Panc1 (cell line): Measurements from ENCODE around the gene SLC24A4. TPM values are rescaled to one million over a fixed set of nuclear protein-coding genes. Genes with fewer than 3 reads are reported as not detected.

Experiments
- ATAC-seq: fragments of 200-7000 bp; cut with Tn5 transposase; 2 replicates; pipeline ENCODE4 v1.9.1; 2020; ENCODE audit warnings: mild to moderate bottlenecking, moderate library complexity
- BruUV-seq: library from RNA; stranded (reverse); fragments of 400-500 nt; replicated peaks from 2 replicates; lab custom pipeline; 2021; lab: Mats Ljungman, UMichigan
- CTCF ChIA-PET: fragments of 300-600 bp; sonication (Branson Sonifier 250); formaldehyde crosslinking; loops from one replicate; lab custom pipeline; 2022; ENCODE audit warnings: antibody characterized with exemption; lab: Charles Lee
- POLR2A ChIA-PET: fragments of 300-600 bp; sonication (Branson Sonifier 250); formaldehyde crosslinking; loops from one replicate; lab custom pipeline; 2022; ENCODE audit warnings: antibody characterized with exemption; lab: Charles Lee
- DNase-seq: peaks from one replicate; pipeline ENCODE4 v3.0.0-alpha.2; 2010; ENCODE audit warnings: low read depth, low spot score
- H3K27ac ChIP-seq: 2 replicates; pipeline ENCODE4 v1.5.1; 2011; ENCODE audit warnings: mild to moderate bottlenecking, low read length, inconsistent platforms
- H3K27me3 ChIP-seq: fragments of 200-500 bp; sonication (Bioruptor generic); 2 replicates; pipeline ENCODE4 v1.6.0; 2014; ENCODE audit warnings: low read length, inconsistent platforms; ENCODE audit not compliant: control insufficient read depth, insufficient read depth
- H3K36me3 ChIP-seq: fragments of 200-500 bp; sonication (Bioruptor generic); 2 replicates; pipeline ENCODE4 v1.5.1; 2014; ENCODE audit warnings: inconsistent platforms, mild to moderate bottlenecking, low read length, moderate library complexity; ENCODE audit not compliant: control insufficient read depth, insufficient read depth
- H3K4me1 ChIP-seq: 2 replicates; pipeline ENCODE4 v1.5.1; 2011; ENCODE audit warnings: inconsistent platforms, mild to moderate bottlenecking, low read length, moderate library complexity; ENCODE audit not compliant: control insufficient read depth, insufficient read depth
- H3K4me3 ChIP-seq, 2 experiments: 2 replicates each; pipeline ENCODE4 v1.5.1; 2011 to 2012; ENCODE audit warnings: low read depth in 2 of 2, low read length in 2 of 2, mild to moderate bottlenecking in 2 of 2, inconsistent platforms in 1 of 2, moderate library complexity in 1 of 2
- H3K9me3 ChIP-seq: fragments of 200-500 bp; sonication (Bioruptor generic); 2 replicates; pipeline ENCODE4 v1.5.1; 2014; ENCODE audit warnings: low read depth, mild to moderate bottlenecking, inconsistent platforms, low read length, moderate library complexity; ENCODE audit not compliant: control insufficient read depth, insufficient read depth
- CTCF ChIP-seq: fragments of 450-650 bp; IDR thresholded peaks from 2 replicates; pipeline ENCODE4 v1.5.1; 2017; ENCODE audit warnings: mild to moderate bottlenecking
- POLR2AphosphoS5 ChIP-seq: IDR thresholded peaks from 2 replicates; pipeline ENCODE4 v1.6.1; 2012; ENCODE audit warnings: mild to moderate bottlenecking, low read depth, low read length, moderate library complexity
- REST ChIP-seq, 2 experiments: IDR thresholded peaks; 2 replicates each; pipeline ENCODE4 v1.6.1; 2011 to 2012; ENCODE audit warnings: low read depth in 2 of 2, control low read depth in 1 of 2, low read length in 1 of 2, mild to moderate bottlenecking in 1 of 2, moderate library complexity in 1 of 2; ENCODE audit not compliant: insufficient read depth in 1 of 2
- SIN3A ChIP-seq: IDR thresholded peaks from 2 replicates; pipeline ENCODE4 v1.6.1; 2012; ENCODE audit warnings: low read depth, mild to moderate bottlenecking, low read length, moderate library complexity, borderline replicate concordance; ENCODE audit not compliant: insufficient read depth
- TCF7L2 ChIP-seq: IDR thresholded peaks from 2 replicates; pipeline ENCODE4 v1.6.1; 2011; ENCODE audit warnings: mild to moderate bottlenecking, low read depth, low read length, inconsistent platforms
- in situ Hi-C: cut with HindIII; loops from 2 replicates; pipeline ENCODE4 v1.10.0; 2016; ENCODE audit warnings: low sequenced_read_pairs, low pct_unique_long_range_greater_than_20kb
- intact Hi-C: fragments of 100-400 bp; cut with micrococcal nuclease; formaldehyde crosslinking; loops from one replicate; pipeline ENCODE4 v1.10.0; 2022; ENCODE audit not compliant: unreplicated experiment
- total RNA-seq: library from RNA; stranded (reverse); gene quantifications from one replicate; pipeline ENCODE4 v1.2.1, GENCODE V29; 2021; ENCODE audit not compliant: unreplicated experiment

SLC24A4 gene
- total RNA-seq, 1 experiment from 2014 or later = not detected

- BruUV-seq = no TSS peak
- in situ Hi-C loops = no loop called here
- H3K9me3 ChIP-seq = no peaks in the 10 kb centered on the region
Measured at GRCh38 chr14:92475451-92476187, 152.7 kb downstream of the SLC24A4 start.

GRCh38 chr14:92480856-92481255, 157.9 kb downstream of the SLC24A4 start:
- no peak overlapping the region for H3K27ac ChIP-seq
- H3K27me3 ChIP-seq = no peaks in the 10 kb centered on the region
- ChIA-PET POLR2A (no interaction called here), CTCF (no interaction called here)
- ATAC-seq (no peak), DNase-seq (no peak)
- no peaks in the 10 kb centered on the region for H3K9me3 ChIP-seq
- in situ Hi-C loops = no loop called here
- no TSS peak for BruUV-seq
- intact Hi-C loops = no loop called here
- H3K4me1 ChIP-seq = no peaks in the 10 kb centered on the region
- H3K36me3 ChIP-seq = no peaks in the 10 kb centered on the region
- no peak overlapping the region for H3K4me3 ChIP-seq
- TF ChIP-seq REST (IDR thresholded peaks at IDR 0.05; ENCODE audit: insufficient read depth in 1 of 2, low read depth in 2 of 2, low read length in 1 of 2) = no peak
- TF ChIP-seq CTCF = no peak

More at GRCh38 chr14:92475451-92476187, 152.7 kb downstream of the SLC24A4 start:
- DNase-seq = no peak
- intact Hi-C loops = no loop called here
- ChIA-PET CTCF (interaction anchor here (0.5 kb wide), 1 partner anchor 60 kb away, joined by 4 read pairs; no protein-coding TSS in a partner anchor), POLR2A (no interaction called here)
- Histone ChIP-seq H3K4me1 (no peaks in the 10 kb centered on the region; the same call in 1 of the 2 replicates), H3K36me3 (no peaks in the 10 kb centered on the region), H3K4me3 (no peak overlapping the region), H3K27ac (no peak overlapping the region), H3K27me3 (no peaks in the 10 kb centered on the region)
- TF ChIP-seq TCF7L2 = no peak
- no peak for TF ChIP-seq POLR2AphosphoS5
- no peak for TF ChIP-seq SIN3A
- no peak for TF ChIP-seq CTCF
- TF ChIP-seq REST (IDR thresholded peaks at IDR 0.05; ENCODE audit: insufficient read depth in 1 of 2, low read depth in 2 of 2, low read length in 1 of 2) = no peak
- ATAC-seq = no peak
